B cell (primary cell): ENCODE data around the gene TFDP1. TPM values are rescaled to one million over a fixed set of nuclear protein-coding genes. Genes with fewer than 3 reads are reported as not detected.

ENCODE experiments used
- ATAC-seq: fragments of 200-7000 bp; cut with Tn5 transposase; one replicate; pipeline ENCODE4 v1.10.0; 2021; ENCODE audit warnings: low read depth, mild to moderate bottlenecking, moderate number of reproducible peaks, moderate library complexity
- CTCF ChIA-PET: fragments of 350-600 bp; sonication (Branson Sonifier 250); formaldehyde crosslinking; loops from one replicate; lab custom pipeline; 2021; ENCODE audit warnings: antibody characterized with exemption, inconsistent platforms; lab: Charles Lee
- POLR2A ChIA-PET: fragments of 350-600 bp; sonication (Branson Sonifier 250); formaldehyde crosslinking; loops from one replicate; lab custom pipeline; 2021; ENCODE audit warnings: antibody characterized with exemption; lab: Charles Lee
- DNase-seq: peaks from one replicate; pipeline ENCODE4 v3.0.0; 2013
- H2AFZ ChIP-seq: 2 replicates; pipeline ENCODE4 v1.6.1; 2012; ENCODE audit warnings: mild to moderate bottlenecking, low read depth, low read length; ENCODE audit not compliant: insufficient read depth, poor library complexity, severe bottlenecking
- H3K27ac ChIP-seq, 2 donors: 1 replicate in 1 of 2; 2 replicates in 1 of 2; pipeline ENCODE4 v1.5.1; 2012 to 2013; ENCODE audit warnings: low read length in 2 of 2, mild to moderate bottlenecking in 2 of 2, moderate library complexity in 1 of 2
- H3K27me3 ChIP-seq, 4 experiments: fragments of 200-600 bp in 1 of 4; sonication (generic) in 1 of 4; replicated peaks in 1 of 4; 1 replicate in 2 of 4; 2 replicates in 2 of 4; pipeline versions ENCODE4 v1.6.1 to v1.7.0; 2013 to 2016; ENCODE audit warnings: low read length in 3 of 4, mild to moderate bottlenecking in 2 of 4, mixed read lengths in 1 of 4, moderate library complexity in 1 of 4; ENCODE audit not compliant: insufficient read depth in 4 of 4, control insufficient read depth in 3 of 4; ENCODE audit errors: control extremely low read depth in 1 of 4
- H3K36me3 ChIP-seq, 2 experiments: replicated peaks in 1 of 2; 1 replicate in 1 of 2; 2 replicates in 1 of 2; pipeline versions ENCODE4 v1.6.1 to v1.7.1; 2013; ENCODE audit warnings: low read length in 1 of 2; ENCODE audit not compliant: insufficient read depth in 2 of 2, control insufficient read depth in 1 of 2; ENCODE audit errors: control extremely low read depth in 1 of 2, extremely low read depth in 1 of 2
- H3K4me1 ChIP-seq, 2 donors: fragments of 200-600 bp in 1 of 2; sonication (generic) in 1 of 2; 1 replicate in 1 of 2; 2 replicates in 1 of 2; pipeline versions ENCODE4 v1.5.1 to v1.6.1; 2013 to 2017; ENCODE audit warnings: low read length in 2 of 2; ENCODE audit not compliant: control insufficient read depth in 2 of 2, insufficient read depth in 2 of 2
- H3K4me2 ChIP-seq: replicated peaks from 2 replicates; pipeline ENCODE3; 2012; ENCODE audit warnings: mild to moderate bottlenecking, low read depth, low read length; ENCODE audit not compliant: poor library complexity, severe bottlenecking
- H3K4me3 ChIP-seq, 5 experiments: fragments of 200-600 bp in 1 of 5; sonication (generic) in 1 of 5; 1 replicate in 3 of 5; 2 replicates in 2 of 5; pipeline versions ENCODE4 v1.5.1 to v1.7.0; 2011 to 2016; ENCODE audit warnings: low read length in 4 of 5, mild to moderate bottlenecking in 4 of 5, low read depth in 2 of 5, control low read depth in 1 of 5, moderate library complexity in 1 of 5; ENCODE audit not compliant: insufficient read depth in 1 of 5; ENCODE audit errors: control extremely low read depth in 1 of 5, extremely low read depth in 1 of 5
- H3K79me2 ChIP-seq: fragments of 200-600 bp; sonication (generic); one replicate; pipeline ENCODE4 v1.6.0; 2016; ENCODE audit warnings: low read length; ENCODE audit not compliant: control insufficient read depth, insufficient read depth
- H3K9ac ChIP-seq: fragments of 200-600 bp; sonication (generic); 2 replicates; pipeline ENCODE4 v1.6.1; 2017; ENCODE audit warnings: mild to moderate bottlenecking, low read length, moderate library complexity
- H3K9me3 ChIP-seq, 3 donors: one replicate each; pipeline versions ENCODE4 v1.6.1 to v1.7.1; 2013; ENCODE audit warnings: low read length in 2 of 3; ENCODE audit not compliant: control insufficient read depth in 2 of 3, insufficient read depth in 1 of 3; ENCODE audit errors: control extremely low read depth in 1 of 3
- H4K20me1 ChIP-seq: 2 replicates; pipeline ENCODE4 v1.6.0; 2012; ENCODE audit warnings: mild to moderate bottlenecking, low read length; ENCODE audit not compliant: insufficient read depth, control insufficient read depth, poor library complexity, severe bottlenecking
- H3K27ac Mint-ChIP-seq: one replicate; pipeline ENCODE4 v1.8.0; 2021; ENCODE audit warnings: mixed read lengths
- H3K27me3 Mint-ChIP-seq: one replicate; pipeline ENCODE4 v1.8.0; 2021; ENCODE audit warnings: mixed read lengths
- H3K4me1 Mint-ChIP-seq: one replicate; pipeline ENCODE4 v1.8.0; 2021; ENCODE audit warnings: mixed read lengths
- H3K4me3 Mint-ChIP-seq: one replicate; pipeline ENCODE4 v1.8.0; 2021; ENCODE audit warnings: mixed read lengths
- H3K9me3 Mint-ChIP-seq: one replicate; pipeline ENCODE4 v1.8.0; 2022; ENCODE audit warnings: mixed read lengths; ENCODE audit not compliant: insufficient read depth
- CTCF ChIP-seq: fragments of 200-600 bp; IDR thresholded peaks from one replicate; pipeline ENCODE4 v1.8.0; 2022; ENCODE audit warnings: antibody characterized with exemption, mild to moderate bottlenecking
- EZH2 ChIP-seq: IDR thresholded peaks from 2 replicates; pipeline ENCODE4 v1.6.1; 2012; ENCODE audit warnings: borderline replicate concordance, low read depth, mild to moderate bottlenecking, moderate library complexity, low read length; ENCODE audit not compliant: insufficient read depth, poor library complexity, severe bottlenecking
- WGBS: methylation state at CpG from one replicate; pipeline ENCODE4 v1.1.5; 2013; ENCODE audit warnings: missing lambda C conversion rate; ENCODE audit not compliant: insufficient coverage; 5-methylcytosine and 5-hydroxymethylcytosine counted together
- intact Hi-C: fragments of 100-400 bp; cut with micrococcal nuclease; formaldehyde crosslinking; loops from one replicate; pipeline ENCODE4 v1.10.0; 2022
- polyA plus RNA-seq: library from polyadenylated mRNA; depleted of rRNA; stranded (reverse); fragments of >200 nt; gene quantifications from 2 replicates; pipeline ENCODE4 v1.2.3, GENCODE V29; 2012
- total RNA-seq, 2 donors: library from RNA; stranded (reverse); fragments of 120-200 nt in 1 of 2; gene quantifications; 1 replicate in 1 of 2; 2 replicates in 1 of 2; pipeline versions ENCODE4 v1.2.3 to v1.2.4, GENCODE V29; 2013 to 2022

Gene TFDP1
- total and polyA plus RNA-seq, 2 donors (not counting 1 experiment from before 2014, with no cell fraction given) = 19.1 to 31.1 TPM

GRCh38 chr13:113627136-113627535 is 42.6 kb downstream of the TFDP1 start:
- no peak for ATAC-seq
- intact Hi-C loops = no loop called here
- no peak overlapping the region for H3K27ac ChIP-seq
- peaks cover 6% of the 10 kb centered on the region for H4K20me1 ChIP-seq
- H3K9me3 ChIP-seq = no peaks in the 10 kb centered on the region
- Mint-ChIP-seq H3K4me3 (no peak overlapping the region), H3K27ac (no peak overlapping the region), H3K9me3 (no peaks in the 10 kb centered on the region), H3K27me3 (no peaks in the 10 kb centered on the region), H3K4me1 (no peaks in the 10 kb centered on the region)
- H3K27me3 ChIP-seq = no peaks in the 10 kb centered on the region
- ChIA-PET POLR2A (no interaction called here), CTCF (no interaction called here)
- DNase-seq = no peak
- H3K4me2 ChIP-seq = no peak overlapping the region
- peaks cover 0 to 27% of the 10 kb centered on the region in 2 experiments for H3K36me3 ChIP-seq
- peaks cover 45% of the 10 kb centered on the region for H3K79me2 ChIP-seq
- 96% methylated on average over 16 of the region's 16 CpGs for WGBS
- H3K4me3 ChIP-seq = no peak overlapping the region
- no peak overlapping the region for H2AFZ ChIP-seq
- H3K4me1 ChIP-seq = no peaks in the 10 kb centered on the region
- TF ChIP-seq EZH2 = no peak
- no peak for TF ChIP-seq CTCF
- H3K9ac ChIP-seq = no peak overlapping the region

GRCh38 chr13:113628291-113629270 is 44.0 kb downstream of the TFDP1 start:
- POLR2A ChIA-PET = no interaction called here

More at GRCh38 chr13:113628291-113629270, 44.0 kb downstream of the TFDP1 start:
- H3K4me1 ChIP-seq = no peaks in the 10 kb centered on the region
- peaks cover 6% of the 10 kb centered on the region for H4K20me1 ChIP-seq
- H3K9ac ChIP-seq = no peak overlapping the region
- no peak overlapping the region for H3K4me3 Mint-ChIP-seq
- H3K27ac Mint-ChIP-seq = no peak overlapping the region
- H3K27me3 ChIP-seq = no peaks in the 10 kb centered on the region
- no peaks in the 10 kb centered on the region for H3K27me3 Mint-ChIP-seq
- no peak overlapping the region for H3K27ac ChIP-seq
- H3K4me2 ChIP-seq = no peak overlapping the region
- H3K9me3 Mint-ChIP-seq = no peaks in the 10 kb centered on the region
- H3K79me2 ChIP-seq = peaks cover 48% of the 10 kb centered on the region
- H3K9me3 ChIP-seq = no peaks in the 10 kb centered on the region
- H3K4me1 Mint-ChIP-seq = no peaks in the 10 kb centered on the region
- ATAC-seq = no peak
- no peak overlapping the region for H2AFZ ChIP-seq
- WGBS = 91% methylated on average over 27 of the region's 30 CpGs
- H3K4me3 ChIP-seq = no peak overlapping the region
- H3K36me3 ChIP-seq = peaks cover 0 to 36% of the 10 kb centered on the region in 2 experiments
- CTCF ChIA-PET = no interaction called here
- intact Hi-C loops = no loop called here
- TF ChIP-seq EZH2 = no peak
- TF ChIP-seq CTCF = no peak
- DNase-seq = no peak
